HCT116 (cell line): ENCODE measurements around the gene SOD3.

Source experiments
- CEBPB ChIP-seq: IDR thresholded peaks from 2 replicates; pipeline ENCODE4 v1.6.1; 2012; ENCODE audit warnings: low read depth
- EZH2 ChIP-seq: fragments of 200-600 bp; sonication (generic); IDR thresholded peaks from 2 replicates; pipeline ENCODE4 v1.6.1; 2017; ENCODE audit warnings: antibody characterized with exemption, mixed run types
- JUND ChIP-seq: IDR thresholded peaks from 2 replicates; pipeline ENCODE4 v1.6.1; 2012
- POLR2A ChIP-seq: IDR thresholded peaks from 2 replicates; pipeline ENCODE4 v1.7.0; 2011; ENCODE audit warnings: borderline replicate concordance; ENCODE audit not compliant: insufficient read depth, insufficient read length; ENCODE audit errors: extremely low read depth
- POLR2AphosphoS5 ChIP-seq: IDR thresholded peaks from 2 replicates; pipeline ENCODE4 v1.6.1; 2011; ENCODE audit warnings: mild to moderate bottlenecking, low read depth, low read length, moderate library complexity
- RAD21 ChIP-seq: IDR thresholded peaks from 2 replicates; pipeline ENCODE4 v1.6.1; 2012; ENCODE audit warnings: low read depth, mild to moderate bottlenecking
- SRF ChIP-seq: IDR thresholded peaks from 2 replicates; pipeline ENCODE4 v1.6.1; 2012; ENCODE audit warnings: low read depth
- YY1 ChIP-seq: IDR thresholded peaks from 2 replicates; pipeline ENCODE4 v1.6.1; 2011; ENCODE audit warnings: low read length, low read depth, moderate library complexity, mild to moderate bottlenecking; ENCODE audit not compliant: insufficient replicate concordance; ENCODE audit errors: extremely low read depth
- ZNF274 ChIP-seq: fragments of 200-500 bp; sonication (Bioruptor generic); IDR thresholded peaks from 2 replicates; pipeline ENCODE4 v1.6.1; 2014; ENCODE audit warnings: mild to moderate bottlenecking, low read depth, low read length, inconsistent platforms
- TF ChIP-seq, protein P1 (sequence below), 3 experiments: fragments of 200-600 bp in 1 of 3; sonication (generic) in 1 of 3; IDR thresholded peaks in 2 of 3; conservative IDR thresholded peaks in 1 of 3; 2 replicates each; pipeline ENCODE4 v1.5.1; 2012 to 2017; ENCODE audit warnings: low read depth in 2 of 3, low read length in 2 of 3, antibody characterized with exemption in 1 of 3, borderline replicate concordance in 1 of 3, control low read depth in 1 of 3, mild to moderate bottlenecking in 1 of 3, mixed read lengths in 1 of 3, mixed run types in 1 of 3, moderate library complexity in 1 of 3; ENCODE audit not compliant: insufficient read depth in 1 of 3
- TF ChIP-seq, protein P2 (sequence below): IDR thresholded peaks from 2 replicates; pipeline ENCODE4 v1.6.1; 2012

DNA sequence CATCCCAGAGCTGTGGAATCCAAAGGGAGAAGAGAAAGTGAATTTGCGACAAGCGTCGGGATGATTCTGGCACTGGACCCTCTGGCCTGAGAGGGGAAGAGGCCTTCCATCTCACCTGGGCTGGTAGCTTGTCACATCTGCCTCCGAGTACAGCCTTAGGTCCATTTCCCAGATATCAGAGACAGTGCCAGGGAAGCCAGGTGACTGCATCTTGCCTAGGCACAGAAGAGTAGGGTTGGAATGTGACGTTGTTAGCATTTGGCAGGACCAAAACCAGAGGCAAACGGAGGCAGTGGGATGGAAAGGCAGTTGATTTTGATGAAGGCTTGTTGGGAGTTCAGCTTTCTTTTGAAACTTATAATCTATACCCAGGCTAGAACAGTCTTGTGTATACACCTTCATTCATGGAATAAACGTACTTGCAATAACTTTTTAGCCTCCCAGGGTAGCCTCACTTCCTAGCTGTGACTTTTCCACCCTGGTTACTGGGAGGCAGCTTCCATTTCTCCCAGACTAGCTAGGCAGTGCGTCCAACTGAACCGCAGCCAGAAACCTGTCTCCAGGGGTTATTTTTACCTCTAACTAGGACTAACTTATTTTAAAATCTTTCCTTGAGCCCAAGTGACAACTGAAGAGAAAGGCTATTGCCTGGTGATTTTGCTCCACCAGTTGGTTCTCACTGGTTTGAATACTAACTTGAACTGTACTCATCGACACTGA lies 5.9 kb downstream of the SOD3 start:
- TF ChIP-seq, protein P1, sequence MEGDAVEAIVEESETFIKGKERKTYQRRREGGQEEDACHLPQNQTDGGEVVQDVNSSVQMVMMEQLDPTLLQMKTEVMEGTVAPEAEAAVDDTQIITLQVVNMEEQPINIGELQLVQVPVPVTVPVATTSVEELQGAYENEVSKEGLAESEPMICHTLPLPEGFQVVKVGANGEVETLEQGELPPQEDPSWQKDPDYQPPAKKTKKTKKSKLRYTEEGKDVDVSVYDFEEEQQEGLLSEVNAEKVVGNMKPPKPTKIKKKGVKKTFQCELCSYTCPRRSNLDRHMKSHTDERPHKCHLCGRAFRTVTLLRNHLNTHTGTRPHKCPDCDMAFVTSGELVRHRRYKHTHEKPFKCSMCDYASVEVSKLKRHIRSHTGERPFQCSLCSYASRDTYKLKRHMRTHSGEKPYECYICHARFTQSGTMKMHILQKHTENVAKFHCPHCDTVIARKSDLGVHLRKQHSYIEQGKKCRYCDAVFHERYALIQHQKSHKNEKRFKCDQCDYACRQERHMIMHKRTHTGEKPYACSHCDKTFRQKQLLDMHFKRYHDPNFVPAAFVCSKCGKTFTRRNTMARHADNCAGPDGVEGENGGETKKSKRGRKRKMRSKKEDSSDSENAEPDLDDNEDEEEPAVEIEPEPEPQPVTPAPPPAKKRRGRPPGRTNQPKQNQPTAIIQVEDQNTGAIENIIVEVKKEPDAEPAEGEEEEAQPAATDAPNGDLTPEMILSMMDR (IDR thresholded peaks at IDR 0.05 in 2 of 3, conservative IDR thresholded peaks at IDR 0.05 in 1 of 3; ENCODE audit: borderline replicate concordance in 1 of 3, insufficient read depth in 1 of 3, low read depth in 2 of 3, low read length in 2 of 3): no peak
- TF ChIP-seq EZH2 (no peak), POLR2A (no peak), YY1 (no peak), ZNF274 (no peak), JUND (no peak), CEBPB (no peak), POLR2AphosphoS5 (no peak), SRF (no peak), RAD21 (no peak)
- TF ChIP-seq, protein P2, sequence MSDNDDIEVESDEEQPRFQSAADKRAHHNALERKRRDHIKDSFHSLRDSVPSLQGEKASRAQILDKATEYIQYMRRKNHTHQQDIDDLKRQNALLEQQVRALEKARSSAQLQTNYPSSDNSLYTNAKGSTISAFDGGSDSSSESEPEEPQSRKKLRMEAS: no peak
